Activated CD8-positive, alpha-beta memory T cell treated with anti-CD3 and anti-CD28 coated beads, Interleukin-2, amount 50 U/mL, for 24 hours (primary cell): ENCODE data around the gene PAX8.

Experiments used
- DNase-seq: peaks from one replicate; pipeline ENCODE4 v3.0.0-alpha.2; 2020; ENCODE audit errors: extremely low read depth

Gene PAX8

GRCh38 chr2:113183264-113183663 lies 95.5 kb downstream of the PAX8 start:
- DNase-seq: no peak

- no peak for DNase-seq
Measured at GRCh38 chr2:113182471-113183260, 96.1 kb downstream of the PAX8 start.

GRCh38 chr2:113181258-113182051 lies 97.3 kb downstream of the PAX8 start:
- no peak for DNase-seq

GRCh38 chr2:113180131-113180946 lies 98.4 kb downstream of the PAX8 start:
- DNase-seq: no peak

GRCh38 chr2:113179446-113180045 lies 99.2 kb downstream of the PAX8 start:
- no peak for DNase-seq

- DNase-seq: no peak
Measured at GRCh38 chr2:113178891-113179290, 99.8 kb downstream of the PAX8 start.

GRCh38 chr2:113178069-113178746 lies 100.5 kb downstream of the PAX8 start:
- DNase-seq: no peak

GRCh38 chr2:113176696-113177355 lies 101.9 kb downstream of the PAX8 start:
- DNase-seq: no peak

GRCh38 chr2:113175736-113176695 lies 102.7 kb downstream of the PAX8 start:
- no peak for DNase-seq

GRCh38 chr2:113175042-113175628 lies 103.6 kb downstream of the PAX8 start:
- DNase-seq: no peak

- DNase-seq: no peak
Measured at GRCh38 chr2:113174376-113174750, 104.4 kb downstream of the PAX8 start.

GRCh38 chr2:113173542-113174375 lies 105.0 kb downstream of the PAX8 start, which contains the start of gene PSD4:
Gene PSD4, plus strand, starts transcription at chr2:113173971. Its CDS starts 8,486 bp downstream, at chr2:113182457.
- DNase-seq: peak; percentile 70

GRCh38 chr2:113172721-113173541 lies 105.8 kb downstream of the PAX8 start:
- no peak for DNase-seq

GRCh38 chr2:113171334-113172075 lies 107.2 kb downstream of the PAX8 start:
- DNase-seq: no peak

GRCh38 chr2:113169586-113169985 lies 109.1 kb downstream of the PAX8 start:
- DNase-seq: no peak

GRCh38 chr2:113169002-113169530 lies 109.7 kb downstream of the PAX8 start:
- DNase-seq: no peak
